ACC112 (cell line): Measurements from ENCODE around the gene SRGAP3.

Source experiments
- H2AFZ ChIP-seq: fragments of 200-600 bp; sonication (generic); one replicate; pipeline ENCODE4 v1.6.0; 2017; ENCODE audit warnings: antibody characterized with exemption, low read length; ENCODE audit not compliant: unreplicated experiment
- H3K27ac ChIP-seq: fragments of 200-600 bp; sonication (generic); 2 replicates; pipeline ENCODE4 v1.5.1; 2014; ENCODE audit warnings: low read depth, mild to moderate bottlenecking, antibody characterized with exemption, low read length, moderate library complexity
- H3K27me3 ChIP-seq: fragments of 200-600 bp; sonication (generic); 2 replicates; pipeline ENCODE4 v1.6.1; 2014; ENCODE audit warnings: mild to moderate bottlenecking, antibody characterized with exemption, low read length, moderate library complexity, mixed read lengths; ENCODE audit not compliant: insufficient read depth
- H3K36me3 ChIP-seq: fragments of 200-600 bp; sonication (generic); 2 replicates; pipeline ENCODE4 v1.6.1; 2016; ENCODE audit warnings: mild to moderate bottlenecking, antibody characterized with exemption, low read length, moderate library complexity, mixed read lengths; ENCODE audit not compliant: insufficient read depth
- H3K4me1 ChIP-seq: fragments of 200-600 bp; sonication (generic); one replicate; pipeline ENCODE4 v1.6.1; 2016; ENCODE audit warnings: low read length, mixed read lengths; ENCODE audit not compliant: insufficient read depth, unreplicated experiment, control insufficient read depth
- H3K4me3 ChIP-seq: fragments of 200-600 bp; sonication (generic); 2 replicates; pipeline ENCODE4 v1.5.1; 2014; ENCODE audit warnings: mild to moderate bottlenecking, low read depth, low read length
- H3K79me2 ChIP-seq: fragments of 200-600 bp; sonication (generic); one replicate; pipeline ENCODE4 v1.6.0; 2016; ENCODE audit warnings: low read length; ENCODE audit not compliant: control insufficient read depth, unreplicated experiment, insufficient read depth

SRGAP3 gene

DNA sequence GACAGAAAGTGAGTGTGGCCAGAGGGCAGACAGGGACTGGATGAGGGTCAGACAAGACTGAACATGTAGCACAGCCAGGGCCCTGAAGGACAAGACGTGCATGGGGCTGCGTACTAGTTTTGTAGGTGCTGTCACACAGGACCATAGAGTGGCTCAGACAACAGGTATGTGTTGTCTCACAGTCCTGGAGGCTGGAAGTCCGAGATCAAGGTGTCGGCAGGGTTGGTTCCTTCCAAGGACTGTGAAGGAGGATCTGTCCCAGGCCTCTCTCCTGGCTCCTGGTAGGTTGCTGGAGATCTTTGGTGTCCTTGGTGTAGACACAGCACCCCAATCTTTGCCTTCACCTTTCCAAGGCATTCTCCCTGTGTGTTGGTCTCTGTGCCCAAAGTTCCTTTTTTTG, 136.4 kb downstream of the SRGAP3 start:
- peaks cover 60% of the 10 kb centered on the region for H3K27me3 ChIP-seq
- no peak overlapping the region for H3K4me3 ChIP-seq
- no peaks in the 10 kb centered on the region for H3K79me2 ChIP-seq
- no peak overlapping the region for H3K27ac ChIP-seq
- no peaks in the 10 kb centered on the region for H3K4me1 ChIP-seq
- no peak overlapping the region for H2AFZ ChIP-seq
- no peaks in the 10 kb centered on the region for H3K36me3 ChIP-seq

DNA sequence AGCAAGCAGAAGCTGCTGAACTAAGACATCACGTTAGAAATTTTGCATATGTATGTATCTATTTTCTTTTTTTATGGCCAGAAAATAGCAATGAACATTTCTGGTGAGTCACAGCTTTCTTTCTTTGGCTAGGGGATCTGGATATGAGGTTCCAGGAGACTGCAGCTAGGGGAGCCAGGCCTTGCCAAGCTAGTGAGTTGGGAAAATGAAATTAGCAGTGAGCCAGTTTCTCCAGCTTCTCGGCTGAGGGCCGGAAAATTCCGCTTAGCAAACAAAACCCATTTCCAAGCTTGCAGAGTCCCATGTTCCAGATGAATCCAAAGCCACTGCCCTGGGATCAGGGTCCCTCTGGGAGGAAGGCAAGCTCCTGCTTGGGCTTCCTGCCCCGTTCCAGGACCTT, 137.6 kb downstream of the SRGAP3 start:
- no peak overlapping the region for H3K4me3 ChIP-seq
- peaks cover 60% of the 10 kb centered on the region for H3K27me3 ChIP-seq
- no peaks in the 10 kb centered on the region for H3K79me2 ChIP-seq
- no peak overlapping the region for H2AFZ ChIP-seq
- no peak overlapping the region for H3K27ac ChIP-seq
- H3K4me1 ChIP-seq = no peaks in the 10 kb centered on the region
- no peaks in the 10 kb centered on the region for H3K36me3 ChIP-seq

DNA sequence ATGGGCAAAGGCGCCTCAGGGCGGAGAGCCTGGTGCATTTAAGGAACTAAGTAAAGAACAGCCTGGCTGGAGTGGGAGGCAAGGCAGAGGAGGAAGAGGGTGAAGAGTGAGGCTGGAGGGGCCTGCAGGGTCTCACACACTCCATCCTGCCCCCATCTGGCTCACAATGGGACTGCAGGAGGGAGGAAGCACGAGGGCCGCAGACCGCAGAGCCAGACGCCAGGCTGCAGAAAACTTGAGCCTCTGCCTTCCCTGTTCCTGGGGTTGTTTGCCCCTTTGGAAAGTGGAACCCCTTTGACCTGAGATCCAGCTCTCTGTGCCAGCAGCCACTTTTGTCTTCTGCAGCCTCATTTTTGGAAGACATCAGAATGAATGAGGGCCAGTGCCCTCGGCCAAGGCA, 138.0 kb downstream of the SRGAP3 start:
- Histone ChIP-seq H3K4me3 (no peak overlapping the region), H3K27ac (no peak overlapping the region), H3K4me1 (no peaks in the 10 kb centered on the region), H2AFZ (no peak overlapping the region), H3K79me2 (no peaks in the 10 kb centered on the region), H3K36me3 (no peaks in the 10 kb centered on the region), H3K27me3 (peaks cover 55% of the 10 kb centered on the region)

DNA sequence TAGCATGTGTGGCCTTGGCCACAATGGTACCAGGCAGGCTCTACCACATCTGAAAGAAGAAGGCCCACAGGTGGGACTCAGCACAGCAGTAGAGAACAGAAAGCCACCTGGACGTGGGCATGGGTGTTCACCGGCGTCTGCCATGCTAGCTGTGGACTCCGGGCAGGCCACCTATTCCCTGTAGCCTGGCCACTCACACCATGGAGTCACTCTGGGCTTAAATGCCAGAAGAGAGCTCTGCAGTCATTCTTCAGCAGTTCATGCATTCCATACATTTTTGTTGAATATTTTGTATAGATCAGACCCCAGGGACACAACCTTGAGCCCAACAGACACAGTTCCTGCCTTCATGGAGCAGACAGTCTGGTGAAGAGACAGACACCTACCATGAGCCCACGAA, 138.6 kb downstream of the SRGAP3 start:
- no peaks in the 10 kb centered on the region for H3K36me3 ChIP-seq
- H3K4me3 ChIP-seq = no peak overlapping the region
- peaks cover 49% of the 10 kb centered on the region for H3K27me3 ChIP-seq
- H2AFZ ChIP-seq = no peak overlapping the region
- H3K4me1 ChIP-seq = no peaks in the 10 kb centered on the region
- no peaks in the 10 kb centered on the region for H3K79me2 ChIP-seq
- no peak overlapping the region for H3K27ac ChIP-seq

DNA sequence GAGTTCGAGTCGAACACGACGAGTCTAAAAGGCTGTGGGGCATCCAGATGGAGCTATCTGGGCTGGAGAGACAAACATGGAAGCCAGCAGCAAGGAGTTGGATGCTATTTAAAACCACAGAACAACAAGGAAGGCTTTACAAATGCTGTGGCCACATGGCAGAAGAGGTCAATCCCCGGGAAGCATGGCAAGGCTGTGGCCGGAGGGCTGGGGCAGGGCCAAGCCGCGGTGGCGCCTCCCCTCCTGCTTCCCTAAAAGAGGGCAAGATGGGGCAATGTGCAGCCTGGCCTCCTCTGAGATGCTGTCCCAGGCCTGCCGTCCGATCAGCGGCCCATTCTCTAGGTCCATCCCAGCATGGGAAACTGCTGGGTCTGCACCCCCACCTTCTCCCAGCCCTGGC, 139.1 kb downstream of the SRGAP3 start:
- Histone ChIP-seq H3K4me3 (no peak overlapping the region), H3K4me1 (no peaks in the 10 kb centered on the region), H2AFZ (no peak overlapping the region), H3K27ac (no peak overlapping the region), H3K79me2 (no peaks in the 10 kb centered on the region), H3K36me3 (no peaks in the 10 kb centered on the region), H3K27me3 (peaks cover 45% of the 10 kb centered on the region)

DNA sequence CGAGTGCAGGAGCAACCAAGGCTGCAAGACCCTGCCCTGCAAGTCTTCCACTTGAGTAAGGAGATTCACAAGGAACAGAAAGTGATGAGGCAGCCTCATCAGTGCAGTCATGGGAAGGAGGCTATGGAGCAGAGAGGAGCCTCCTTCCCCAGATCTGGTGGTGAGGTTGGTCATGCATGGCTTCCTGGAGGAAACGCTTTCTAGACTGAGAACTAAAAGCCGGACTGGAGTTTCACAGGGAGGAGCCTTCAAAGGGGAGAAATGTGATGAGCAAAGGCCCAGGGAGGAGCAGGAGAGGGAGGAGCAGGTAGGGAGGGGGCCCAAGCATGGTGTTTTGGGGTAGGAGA, 139.9 kb downstream of the SRGAP3 start:
- Histone ChIP-seq H3K4me3 (no peak overlapping the region), H3K4me1 (no peaks in the 10 kb centered on the region), H3K27ac (no peak overlapping the region), H2AFZ (no peak overlapping the region), H3K27me3 (peaks cover 38% of the 10 kb centered on the region), H3K36me3 (no peaks in the 10 kb centered on the region), H3K79me2 (no peaks in the 10 kb centered on the region)

DNA sequence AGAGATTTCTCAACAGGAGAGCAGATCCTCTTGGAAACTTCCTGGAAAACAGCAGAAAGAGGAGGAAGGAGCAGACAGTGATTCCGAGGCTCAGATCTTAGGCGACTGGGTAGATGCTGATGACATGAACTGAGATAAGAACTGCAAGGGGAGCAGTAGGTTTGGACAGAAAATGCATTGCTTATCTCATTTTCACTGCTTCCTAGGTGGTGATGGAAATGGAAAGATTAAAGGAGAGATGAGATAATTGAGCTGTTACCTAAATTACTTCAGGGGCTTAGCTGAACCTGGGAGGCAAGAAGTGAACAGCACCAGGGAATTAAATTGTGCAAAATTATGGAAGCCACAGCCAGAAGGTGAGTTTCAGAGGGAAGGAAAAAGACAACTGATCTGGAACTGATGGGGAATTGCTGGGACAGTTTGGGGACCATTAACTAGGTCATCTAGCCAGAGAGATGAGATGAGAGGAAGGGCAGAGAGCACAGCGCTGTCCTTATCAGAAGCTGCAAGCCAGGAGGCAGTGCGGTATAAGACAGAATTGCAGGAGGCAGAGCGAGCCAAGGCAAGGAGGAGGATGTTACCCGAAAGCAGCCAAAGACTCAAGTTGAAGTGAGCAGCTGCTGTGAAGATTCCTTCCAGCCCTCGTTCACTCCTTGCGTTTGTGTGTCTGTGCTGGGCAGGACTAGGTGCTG, 140.4 kb downstream of the SRGAP3 start:
- no peaks in the 10 kb centered on the region for H3K36me3 ChIP-seq
- no peaks in the 10 kb centered on the region for H3K4me1 ChIP-seq
- H3K4me3 ChIP-seq = no peak overlapping the region
- H3K27me3 ChIP-seq = peaks cover 41% of the 10 kb centered on the region
- no peak overlapping the region for H2AFZ ChIP-seq
- no peaks in the 10 kb centered on the region for H3K79me2 ChIP-seq
- H3K27ac ChIP-seq = no peak overlapping the region

DNA sequence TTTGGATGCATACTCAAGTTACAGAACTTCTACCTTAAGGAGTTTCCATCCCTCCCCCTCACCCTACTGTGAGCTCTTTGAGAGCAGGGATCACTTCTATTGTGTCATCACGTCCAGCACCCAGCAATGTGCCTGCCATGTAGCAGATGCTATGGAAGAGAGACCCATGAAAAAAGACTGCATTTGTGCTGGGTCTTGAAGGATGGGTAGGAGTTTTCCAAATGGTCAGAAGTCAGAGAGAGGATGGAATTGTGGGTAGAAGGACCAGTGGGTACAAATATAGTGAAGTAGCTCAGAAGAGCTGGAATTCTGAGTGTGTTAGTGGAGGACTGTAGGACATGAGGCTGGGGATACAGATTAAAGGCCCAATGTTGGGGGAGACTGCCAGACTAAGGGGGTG, 141.7 kb downstream of the SRGAP3 start:
- Histone ChIP-seq H3K36me3 (no peaks in the 10 kb centered on the region), H3K27me3 (peaks cover 45% of the 10 kb centered on the region), H3K27ac (no peak overlapping the region), H2AFZ (no peak overlapping the region), H3K4me3 (no peak overlapping the region), H3K79me2 (no peaks in the 10 kb centered on the region), H3K4me1 (no peaks in the 10 kb centered on the region)

DNA sequence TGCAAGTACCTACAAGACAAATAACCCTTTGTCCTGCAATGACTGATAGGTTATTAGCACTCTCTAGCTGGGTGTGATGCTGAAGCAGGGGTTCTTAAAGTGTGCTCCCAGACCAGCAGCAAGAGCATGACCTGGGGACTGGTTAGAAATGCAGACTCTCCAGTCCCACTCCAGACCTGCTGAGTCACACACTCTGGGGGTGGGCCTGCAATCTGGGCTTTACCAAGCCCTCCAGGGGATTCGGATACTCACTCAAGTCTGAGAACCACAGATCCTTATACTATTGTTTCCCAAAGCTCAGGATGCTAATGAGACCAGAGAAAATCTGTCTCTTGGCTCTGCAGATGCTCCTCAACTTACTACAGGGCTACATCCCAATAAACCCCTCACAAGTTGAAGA, 144.0 kb downstream of the SRGAP3 start:
- no peaks in the 10 kb centered on the region for H3K4me1 ChIP-seq
- no peaks in the 10 kb centered on the region for H3K79me2 ChIP-seq
- no peaks in the 10 kb centered on the region for H3K36me3 ChIP-seq
- H2AFZ ChIP-seq = no peak overlapping the region
- H3K27ac ChIP-seq = no peak overlapping the region
- no peak overlapping the region for H3K4me3 ChIP-seq
- H3K27me3 ChIP-seq = peaks cover 43% of the 10 kb centered on the region

DNA sequence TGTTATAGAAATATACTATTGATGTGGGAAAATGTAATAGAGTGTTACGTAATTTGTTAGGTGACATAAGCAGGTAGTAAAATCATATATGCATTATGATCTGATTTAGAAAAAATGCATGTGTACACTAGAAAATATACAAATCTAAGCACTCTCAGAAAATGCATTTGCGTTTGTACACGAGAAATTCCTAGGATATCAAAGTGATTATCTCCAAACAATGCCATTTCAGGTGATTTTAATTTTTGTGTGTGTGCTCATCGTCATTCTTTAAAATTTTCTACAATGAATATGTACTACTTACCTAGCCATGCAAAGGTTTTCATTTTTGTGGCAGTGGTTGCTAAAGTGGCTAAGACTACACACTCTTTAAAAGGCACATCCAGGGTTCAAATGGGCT, 145.3 kb downstream of the SRGAP3 start:
- Histone ChIP-seq H3K79me2 (no peaks in the 10 kb centered on the region), H3K4me1 (no peaks in the 10 kb centered on the region), H3K4me3 (no peak overlapping the region), H3K27me3 (peaks cover 52% of the 10 kb centered on the region), H3K27ac (no peak overlapping the region), H3K36me3 (no peaks in the 10 kb centered on the region), H2AFZ (no peak overlapping the region)

DNA sequence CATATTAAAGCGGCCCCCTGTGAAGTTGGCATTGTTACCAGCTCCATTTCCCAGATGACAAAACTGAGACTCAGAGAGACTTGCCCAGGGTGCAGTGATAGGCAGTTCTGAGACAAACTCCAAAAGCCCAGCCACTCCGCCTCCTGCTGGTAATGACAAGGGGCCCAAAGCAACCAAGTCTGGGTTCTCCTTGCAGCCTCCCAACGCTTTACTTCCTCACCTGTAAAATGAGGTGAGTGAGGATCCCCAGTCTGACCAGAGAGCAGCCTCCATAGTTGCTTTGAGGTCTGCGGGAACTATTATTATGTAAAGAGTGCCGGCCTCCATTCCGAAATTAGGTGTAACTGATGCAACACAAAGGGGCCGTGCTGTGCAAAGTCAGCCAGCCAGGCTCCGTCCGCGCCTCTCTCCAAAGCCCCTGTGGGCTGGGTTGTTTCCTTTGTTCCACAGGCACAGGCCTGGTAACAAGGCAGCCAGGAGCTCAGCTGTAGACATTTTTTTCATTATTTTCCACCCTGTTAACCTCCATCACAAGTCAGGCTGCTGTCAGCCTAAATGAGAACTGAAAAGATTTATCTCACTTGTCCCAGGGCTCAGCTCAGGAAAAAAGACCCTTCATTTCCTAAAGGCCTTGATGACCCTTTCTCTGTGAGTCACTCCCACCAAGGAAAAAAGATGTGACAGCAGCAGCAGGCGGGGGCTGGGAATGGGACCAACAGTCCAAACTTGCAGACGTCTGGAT, 147.0 kb downstream of the SRGAP3 start:
- Histone ChIP-seq H3K4me1 (no peaks in the 10 kb centered on the region), H3K36me3 (no peaks in the 10 kb centered on the region), H3K79me2 (no peaks in the 10 kb centered on the region), H3K27ac (no peak overlapping the region), H2AFZ (no peak overlapping the region), H3K27me3 (peaks cover 53% of the 10 kb centered on the region), H3K4me3 (no peak overlapping the region)
